Neuronal stem cell (in vitro differentiated cells): Measurements from ENCODE around the gene TMA7.

Source experiments
- DNase-seq: peaks from one replicate; pipeline ENCODE4 v3.0.0-alpha.2; 2013; ENCODE audit warnings: low spot score
- H2AFZ ChIP-seq: one replicate; pipeline ENCODE4 v1.6.1; 2013; ENCODE audit warnings: mild to moderate bottlenecking, low read length, inconsistent platforms
- H2AK5ac ChIP-seq: 2 replicates; pipeline ENCODE4 v1.6.1; 2013; ENCODE audit warnings: low read depth, mild to moderate bottlenecking, inconsistent platforms, low read length, moderate library complexity, mixed read lengths
- H2BK120ac ChIP-seq: 2 replicates; pipeline ENCODE4 v1.6.1; 2013; ENCODE audit warnings: low read depth, mild to moderate bottlenecking, inconsistent platforms, low read length, moderate library complexity, mixed read lengths
- H2BK12ac ChIP-seq: one replicate; pipeline ENCODE4 v1.6.1; 2013; ENCODE audit warnings: low read length, inconsistent platforms
- H2BK15ac ChIP-seq: 2 replicates; pipeline ENCODE4 v1.6.1; 2013; ENCODE audit warnings: mild to moderate bottlenecking, low read length, inconsistent platforms, mixed read lengths
- H2BK5ac ChIP-seq: one replicate; pipeline ENCODE4 v1.6.1; 2013; ENCODE audit warnings: inconsistent platforms, mild to moderate bottlenecking, low read length, moderate library complexity
- H3K14ac ChIP-seq: one replicate; pipeline ENCODE4 v1.6.1; 2013; ENCODE audit warnings: low read length, inconsistent platforms
- H3K18ac ChIP-seq: 2 replicates; pipeline ENCODE4 v1.6.1; 2013; ENCODE audit warnings: low read length, inconsistent platforms
- H3K23ac ChIP-seq: 2 replicates; pipeline ENCODE4 v1.6.1; 2013; ENCODE audit warnings: low read depth, mild to moderate bottlenecking, mixed read lengths, low read length, inconsistent platforms; ENCODE audit not compliant: poor library complexity
- H3K27ac ChIP-seq: replicated peaks from 3 replicates; pipeline ENCODE4 v1.5.1; 2013; ENCODE audit warnings: low read length, inconsistent platforms
- H3K27me3 ChIP-seq, 3 experiments: 2 replicates each; pipeline ENCODE4 v1.6.1; 2013; ENCODE audit warnings: low read length in 3 of 3, mild to moderate bottlenecking in 2 of 3, inconsistent platforms in 1 of 3, low read depth in 1 of 3, mixed read lengths in 1 of 3, moderate library complexity in 1 of 3; ENCODE audit not compliant: control insufficient read depth in 3 of 3, insufficient read depth in 3 of 3
- H3K36me3 ChIP-seq, 2 donors: replicated peaks in 1 of 2; 2 replicates each; pipeline ENCODE4 v1.6.1; 2013; ENCODE audit warnings: low read length in 2 of 2; ENCODE audit not compliant: control insufficient read depth in 2 of 2, insufficient read depth in 2 of 2
- H3K4ac ChIP-seq: 2 replicates; pipeline ENCODE4 v1.6.1; 2013; ENCODE audit warnings: inconsistent platforms, mild to moderate bottlenecking, low read length, moderate library complexity
- H3K4me1 ChIP-seq, 2 donors: 1 replicate in 1 of 2; 2 replicates in 1 of 2; pipeline ENCODE4 v1.6.1; 2013; ENCODE audit warnings: low read length in 2 of 2, low read depth in 1 of 2; ENCODE audit not compliant: control insufficient read depth in 2 of 2, insufficient read depth in 1 of 2
- H3K4me2 ChIP-seq: one replicate; pipeline ENCODE4 v1.6.1; 2013; ENCODE audit warnings: mild to moderate bottlenecking, low read length, inconsistent platforms; ENCODE audit not compliant: insufficient read depth, poor library complexity, severe bottlenecking
- H3K4me3 ChIP-seq, 2 donors: 2 replicates each; pipeline ENCODE4 v1.5.1; 2013; ENCODE audit warnings: low read length in 2 of 2, mild to moderate bottlenecking in 2 of 2, inconsistent platforms in 1 of 2, moderate library complexity in 1 of 2
- H3K79me1 ChIP-seq: one replicate; pipeline ENCODE4 v1.6.1; 2013; ENCODE audit warnings: low read depth, mild to moderate bottlenecking, inconsistent platforms, low read length, moderate library complexity
- H3K9ac ChIP-seq: one replicate; pipeline ENCODE4 v1.6.1; 2013; ENCODE audit warnings: mild to moderate bottlenecking, low read depth, low read length, inconsistent platforms; ENCODE audit not compliant: poor library complexity
- H3K9me3 ChIP-seq, 2 donors: replicated peaks in 1 of 2; 2 replicates each; pipeline versions ENCODE3 to v1.6.1; 2013; ENCODE audit warnings: low read length in 2 of 2, mild to moderate bottlenecking in 2 of 2, inconsistent platforms in 1 of 2, low read depth in 1 of 2, mixed read lengths in 1 of 2, moderate library complexity in 1 of 2; ENCODE audit not compliant: control insufficient read depth in 2 of 2, insufficient read depth in 1 of 2
- H4K8ac ChIP-seq: one replicate; pipeline ENCODE4 v1.6.1; 2013; ENCODE audit warnings: low read depth, mild to moderate bottlenecking, inconsistent platforms, low read length, moderate library complexity
- H4K91ac ChIP-seq: one replicate; pipeline ENCODE4 v1.6.1; 2013; ENCODE audit warnings: low read length, low read depth, mild to moderate bottlenecking, inconsistent platforms; ENCODE audit not compliant: poor library complexity
- WGBS, 2 donors: extraction: QIAGEN DNeasy Blood & Tissue Kit; methylation state at CpG; one replicate each; pipeline ENCODE4 v1.1.7; 2013; ENCODE audit warnings: missing lambda C conversion rate in 2 of 2, mixed read lengths in 1 of 2; ENCODE audit not compliant: insufficient read length in 2 of 2, insufficient replicate concordance in 1 of 2; ENCODE audit errors: extremely low coverage in 2 of 2; 5-methylcytosine and 5-hydroxymethylcytosine counted together

The TMA7 gene

DNA sequence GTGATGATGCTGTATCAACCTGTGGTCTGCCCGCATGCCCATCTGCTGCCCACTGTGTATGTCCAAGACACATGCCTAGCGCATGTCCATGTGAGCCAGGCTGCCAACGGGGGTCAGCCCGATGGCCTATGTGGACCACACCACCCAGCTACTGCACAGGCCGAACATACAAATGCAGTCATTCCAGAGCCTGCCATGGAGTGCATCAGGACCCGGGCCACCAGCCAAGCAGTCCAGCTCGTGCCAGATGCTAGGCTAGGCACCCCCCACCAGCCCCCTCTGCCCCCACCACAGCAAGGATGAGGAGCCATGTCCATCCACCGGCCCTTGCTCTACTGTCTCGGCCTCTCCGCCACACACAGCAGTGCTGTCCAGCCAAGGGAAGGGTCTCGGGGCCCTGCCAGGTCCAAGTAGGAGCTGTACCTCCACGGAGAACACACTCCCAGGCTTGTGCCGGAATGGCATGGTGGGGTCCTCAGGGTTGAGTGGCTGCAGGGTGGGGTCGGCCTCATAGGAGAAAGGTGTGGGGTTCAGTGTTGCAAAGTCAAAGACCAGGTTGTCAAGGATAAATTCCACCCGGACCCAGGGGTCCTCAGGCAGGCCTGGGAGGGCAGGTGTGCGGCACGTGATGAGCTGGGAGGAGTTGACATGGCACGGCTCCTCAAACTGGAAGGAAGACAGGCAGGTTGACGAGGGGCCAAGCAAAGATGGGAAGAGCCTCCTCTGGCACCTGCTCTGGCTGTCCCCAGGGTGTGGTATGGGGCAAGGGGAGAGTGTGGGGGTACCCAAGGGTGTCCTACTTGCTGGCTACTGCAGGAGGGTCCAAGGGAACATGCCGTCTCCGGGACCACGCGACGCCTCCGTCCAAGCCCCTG lies 25.4 kb upstream of the TMA7 start:
- peaks cover 97 to 100% of the 10 kb centered on the region in 2 donors for H3K36me3 ChIP-seq
- no peak overlapping the region for H4K91ac ChIP-seq
- peak overlapping the region; percentile 89 for H3K23ac ChIP-seq
- H3K4ac ChIP-seq: no peak overlapping the region
- H3K9ac ChIP-seq: peak overlapping the region; percentile 61
- no peak overlapping the region for H3K18ac ChIP-seq
- no peak overlapping the region for H2BK12ac ChIP-seq
- H4K8ac ChIP-seq: peak overlapping the region; percentile 65
- no peaks in the 10 kb centered on the region for H3K4me1 ChIP-seq
- H3K9me3 ChIP-seq: no peaks in the 10 kb centered on the region
- no peak overlapping the region for H3K4me2 ChIP-seq
- H2AK5ac ChIP-seq: no peak overlapping the region
- DNase-seq: no peak
- H3K14ac ChIP-seq: no peak overlapping the region
- H2AFZ ChIP-seq: no peak overlapping the region
- H3K27me3 ChIP-seq: no peaks in the 10 kb centered on the region
- no CpG with 5 or more reads among the region's 25 CpGs for WGBS, 2 donors
- no peak overlapping the region for H3K27ac ChIP-seq
- no peak overlapping the region for H2BK120ac ChIP-seq
- peaks cover 30% of the 10 kb centered on the region for H3K79me1 ChIP-seq
- no peak overlapping the region for H2BK15ac ChIP-seq
- peak overlapping the region in 1 of 2 donors; percentile 45 for H3K4me3 ChIP-seq
- peak overlapping the region; percentile 39 for H2BK5ac ChIP-seq

DNA sequence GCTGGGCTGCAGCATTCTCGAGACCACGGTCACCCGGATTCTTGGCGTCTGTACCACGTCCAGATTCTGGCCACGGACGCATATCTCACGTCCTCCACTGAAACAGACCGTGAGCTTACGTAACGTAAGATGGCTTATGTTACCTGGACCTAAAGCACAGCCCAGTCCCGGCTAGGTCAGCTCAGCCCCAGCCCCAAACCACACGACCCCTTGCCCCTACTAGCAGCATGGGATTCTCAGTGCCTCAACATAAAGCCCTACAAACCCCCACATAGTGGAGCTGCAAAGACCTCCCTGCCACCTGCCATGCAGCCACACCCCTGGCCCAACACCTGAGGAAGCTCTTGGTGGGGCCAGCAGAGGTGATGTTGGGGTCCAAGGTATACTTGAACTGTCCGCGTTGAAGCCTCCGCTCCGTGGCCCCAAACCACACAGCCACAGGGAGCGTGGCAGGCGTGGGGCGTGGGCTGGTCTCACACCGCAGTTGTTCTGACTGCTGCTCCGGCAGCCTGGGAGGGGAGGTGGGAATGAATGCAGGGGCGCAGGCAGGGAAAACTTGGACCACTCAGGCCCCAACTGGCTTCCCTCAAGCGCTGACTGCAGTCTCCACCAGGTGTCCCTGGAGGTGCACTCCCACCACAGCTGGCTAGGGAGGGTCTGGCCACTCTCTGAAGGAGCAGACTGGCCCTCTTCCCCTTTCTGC lies 24.7 kb upstream of the TMA7 start:
- H3K4me1 ChIP-seq: no peaks in the 10 kb centered on the region
- H2BK12ac ChIP-seq: no peak overlapping the region
- no peaks in the 10 kb centered on the region for H3K27me3 ChIP-seq
- H2BK120ac ChIP-seq: no peak overlapping the region
- H3K9ac ChIP-seq: no peak overlapping the region
- DNase-seq: no peak
- H3K4me3 ChIP-seq: peak overlapping the region in 1 of 2 donors; percentile 5
- H3K79me1 ChIP-seq: peaks cover 32% of the 10 kb centered on the region
- H2BK5ac ChIP-seq: peak overlapping the region; percentile 39
- H3K4ac ChIP-seq: no peak overlapping the region
- H3K18ac ChIP-seq: no peak overlapping the region
- H3K9me3 ChIP-seq: no peaks in the 10 kb centered on the region
- H3K27ac ChIP-seq: no peak overlapping the region
- no peak overlapping the region for H3K4me2 ChIP-seq
- H2BK15ac ChIP-seq: no peak overlapping the region
- no peak overlapping the region for H4K91ac ChIP-seq
- H3K14ac ChIP-seq: no peak overlapping the region
- H2AK5ac ChIP-seq: no peak overlapping the region
- peaks cover 97 to 99% of the 10 kb centered on the region in 2 donors for H3K36me3 ChIP-seq
- H3K23ac ChIP-seq: peak overlapping the region; percentile 89
- peak overlapping the region; percentile 65 for H4K8ac ChIP-seq
- no CpG with 5 or more reads among the region's 24 CpGs for WGBS, 2 donors
- no peak overlapping the region for H2AFZ ChIP-seq

DNA sequence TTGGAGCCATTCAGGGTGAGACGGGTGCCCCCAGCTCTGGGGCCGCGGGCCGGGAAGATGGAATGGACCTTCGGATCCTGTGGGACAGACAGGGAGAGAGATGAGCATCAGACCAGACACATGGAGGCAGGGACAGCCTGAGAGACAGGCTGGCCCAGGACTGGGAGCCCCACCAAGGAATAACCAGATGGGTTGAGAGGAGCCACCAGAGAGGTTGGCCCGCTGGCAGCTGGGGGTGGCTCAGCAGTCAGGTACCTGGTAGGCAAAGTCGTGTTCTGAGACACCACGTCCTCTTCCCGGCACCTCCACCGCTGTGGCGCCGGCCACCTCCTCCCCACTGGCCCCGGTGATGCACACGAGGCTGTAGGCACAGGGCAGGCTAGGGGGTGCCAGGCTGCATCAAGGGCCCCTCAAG lies 24.0 kb upstream of the TMA7 start:
- Histone ChIP-seq H2BK12ac (no peak overlapping the region), H3K79me1 (peaks cover 36% of the 10 kb centered on the region), H3K4me1 (no peaks in the 10 kb centered on the region), H3K36me3 (peaks cover 96 to 99% of the 10 kb centered on the region in 2 donors), H3K18ac (no peak overlapping the region), H3K27ac (no peak overlapping the region), H3K4me3 (peak overlapping the region in 1 of 2 donors; percentile 50), H2BK5ac (no peak overlapping the region), H3K4ac (no peak overlapping the region), H4K91ac (no peak overlapping the region), H3K14ac (no peak overlapping the region), H2BK15ac (no peak overlapping the region), H4K8ac (peak overlapping the region; percentile 17), H3K27me3 (no peaks in the 10 kb centered on the region), H3K4me2 (no peak overlapping the region), H3K9ac (no peak overlapping the region), H3K23ac (no peak overlapping the region), H2BK120ac (no peak overlapping the region), H3K9me3 (no peaks in the 10 kb centered on the region), H2AFZ (no peak overlapping the region), H2AK5ac (no peak overlapping the region)
- WGBS, 2 donors: no CpG with 5 or more reads among the region's 14 CpGs
- DNase-seq: no peak

DNA sequence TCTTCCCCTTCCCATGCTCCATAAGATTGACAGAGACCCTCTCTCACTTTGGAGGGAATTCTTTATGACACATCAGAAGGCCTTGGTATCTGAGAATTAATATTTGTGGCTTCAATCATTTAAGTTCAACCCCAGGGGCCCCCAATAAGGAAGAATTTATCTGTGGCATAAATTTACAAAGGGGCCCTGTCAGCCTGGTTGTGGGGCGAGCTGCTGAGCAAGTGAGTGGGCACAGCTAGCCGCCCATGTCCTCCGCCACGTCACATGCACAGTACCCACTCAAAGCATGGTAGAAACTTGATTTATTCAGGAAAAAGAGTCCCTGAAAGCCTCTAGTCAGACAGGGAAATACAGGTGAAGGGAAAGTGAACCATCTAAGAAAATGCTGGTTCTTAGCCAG lies 23.5 kb upstream of the TMA7 start:
- Histone ChIP-seq H2BK120ac (no peak overlapping the region), H2BK12ac (no peak overlapping the region), H2AFZ (no peak overlapping the region), H3K4me1 (no peaks in the 10 kb centered on the region), H3K9ac (no peak overlapping the region), H3K18ac (no peak overlapping the region), H4K8ac (no peak overlapping the region), H3K9me3 (no peaks in the 10 kb centered on the region), H3K23ac (no peak overlapping the region), H2BK15ac (no peak overlapping the region), H3K36me3 (peaks cover 96 to 99% of the 10 kb centered on the region in 2 donors), H3K27me3 (no peaks in the 10 kb centered on the region), H2BK5ac (no peak overlapping the region), H3K14ac (no peak overlapping the region), H3K79me1 (peaks cover 40% of the 10 kb centered on the region), H3K4me2 (no peak overlapping the region), H3K4ac (no peak overlapping the region), H4K91ac (no peak overlapping the region), H2AK5ac (no peak overlapping the region), H3K27ac (no peak overlapping the region), H3K4me3 (no peak overlapping the region)
- DNase-seq: no peak
- WGBS, 2 donors: no CpG with 5 or more reads among the region's 4 CpGs
